Measurements from ENCODE around the gene DCLK1.

GRCh38 chr13:35977060-35977459, 154.1 kb downstream of the DCLK1 start:
- no peak for TF ChIP-seq CTCF (IDR thresholded peaks at IDR 0.05 in 4 of 5, conservative IDR thresholded peaks at IDR 0.05 in 1 of 5)
- no peak for TF ChIP-seq POLR2A (IDR thresholded peaks at IDR 0.05)

All from gastrocnemius medialis (tissue), 4 donors.